Amniotic stem cell (primary cell): ENCODE results near the gene CFAP92.
A peak's percentile ranks its signal among the peaks of the same experiment; 100 is the strongest.

Experiments used
- DNase-seq: peaks from one replicate; lab custom pipeline; 2025; lab: John Stamatoyannopoulos, UW

Gene CFAP92

GRCh38 chr3:128993461-128994172 is at the start of gene CFAP92:
CFAP92 (minus strand) TSS chr3:128994076; CDS start chr3:128993304, 772 bp downstream.
- peak; percentile 26 for DNase-seq

DNA sequence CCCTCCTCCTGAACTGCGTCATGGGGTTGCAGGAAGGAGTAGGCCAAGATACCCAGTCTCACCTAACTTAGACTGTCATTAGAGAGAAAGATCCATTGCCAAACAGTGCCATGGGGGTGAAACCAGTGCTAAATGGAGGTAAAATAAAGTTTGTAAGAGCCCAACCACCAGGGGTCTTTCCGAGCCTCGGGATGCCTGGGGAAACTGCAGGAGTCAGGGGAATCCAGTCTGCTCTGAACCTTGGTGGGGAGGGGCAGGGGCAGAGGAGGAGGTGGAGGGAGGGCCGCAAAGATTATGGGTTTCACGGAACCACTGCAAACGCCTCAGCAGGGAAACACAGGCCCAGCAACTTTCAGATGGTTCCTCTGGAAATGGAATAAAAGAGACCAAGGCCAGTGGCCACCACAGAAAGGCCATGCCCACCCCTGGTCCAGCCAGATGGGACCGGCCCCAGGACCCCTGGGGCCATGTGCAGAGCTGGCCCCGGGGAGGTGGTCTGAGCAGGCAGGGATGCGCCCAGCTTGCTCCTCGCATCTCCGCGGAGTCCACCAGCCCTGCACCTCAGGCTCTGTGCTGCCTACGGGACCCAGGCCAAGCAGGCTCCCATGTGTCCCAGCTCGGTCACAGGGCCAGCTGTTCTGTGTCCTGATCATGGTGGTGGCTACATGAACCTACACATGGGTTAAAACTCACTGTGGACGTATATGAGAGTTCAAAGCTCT is 46.9 kb upstream of the CFAP92 start:
- DNase-seq = no peak

DNA sequence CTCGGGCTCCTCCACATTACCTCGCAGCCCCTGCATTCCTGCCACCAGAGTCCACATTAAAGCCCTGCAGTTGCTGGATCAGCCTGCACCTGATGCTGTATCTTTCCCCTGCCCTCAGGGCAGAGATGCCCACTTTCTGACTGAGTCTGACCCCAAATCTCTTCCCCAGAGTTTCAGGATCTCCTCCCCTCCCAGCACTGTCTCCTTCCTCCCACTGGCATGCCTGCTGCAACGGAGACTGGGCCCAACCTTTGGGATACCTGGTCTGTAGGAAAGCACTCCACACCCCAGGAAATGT is 46.1 kb upstream of the CFAP92 start:
- DNase-seq = no peak

DNA sequence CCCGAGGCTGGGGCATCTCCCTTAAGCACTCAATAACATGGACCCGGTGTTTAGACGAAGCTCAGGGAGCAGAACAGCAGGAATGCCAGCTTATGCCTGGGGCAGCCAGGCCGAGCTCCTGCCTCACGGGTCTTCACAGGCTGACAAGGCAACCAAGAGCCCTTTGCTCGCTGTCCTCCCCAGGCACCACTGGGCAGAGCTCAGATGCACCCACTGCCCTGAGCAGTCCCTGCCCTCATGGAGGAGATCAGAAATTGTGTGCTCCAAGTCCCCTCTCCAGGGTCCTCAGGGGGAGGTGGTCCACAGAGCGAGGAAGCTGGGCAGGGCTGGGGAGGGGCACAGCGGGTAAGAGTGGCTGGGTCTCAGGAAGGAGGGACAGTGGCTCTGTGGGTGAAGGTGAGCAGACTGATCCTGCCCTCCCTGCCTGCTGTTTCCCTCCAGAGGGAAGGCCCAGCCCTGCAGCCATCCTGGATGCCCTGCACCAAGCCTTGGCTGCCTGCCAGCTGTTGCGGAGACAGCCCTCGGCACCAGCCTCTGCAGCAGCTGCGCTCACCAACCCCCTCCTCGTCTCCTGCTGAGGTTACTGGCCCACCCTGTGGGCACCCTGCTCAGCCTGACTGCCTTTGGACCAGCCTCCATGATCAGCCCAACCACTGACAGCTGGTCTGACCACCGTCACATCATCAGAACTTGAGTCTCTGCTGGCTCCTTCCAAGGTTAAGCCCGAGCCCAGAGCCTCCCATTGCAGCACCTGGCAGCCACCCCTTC is 45.6 kb upstream of the CFAP92 start:
- DNase-seq = no peak

- no peak for DNase-seq
Observed at GRCh38 chr3:129038121-129038855, 44.4 kb upstream of the CFAP92 start.

- DNase-seq = no peak
Observed at GRCh38 chr3:129037093-129037419, 43.2 kb upstream of the CFAP92 start.

DNA sequence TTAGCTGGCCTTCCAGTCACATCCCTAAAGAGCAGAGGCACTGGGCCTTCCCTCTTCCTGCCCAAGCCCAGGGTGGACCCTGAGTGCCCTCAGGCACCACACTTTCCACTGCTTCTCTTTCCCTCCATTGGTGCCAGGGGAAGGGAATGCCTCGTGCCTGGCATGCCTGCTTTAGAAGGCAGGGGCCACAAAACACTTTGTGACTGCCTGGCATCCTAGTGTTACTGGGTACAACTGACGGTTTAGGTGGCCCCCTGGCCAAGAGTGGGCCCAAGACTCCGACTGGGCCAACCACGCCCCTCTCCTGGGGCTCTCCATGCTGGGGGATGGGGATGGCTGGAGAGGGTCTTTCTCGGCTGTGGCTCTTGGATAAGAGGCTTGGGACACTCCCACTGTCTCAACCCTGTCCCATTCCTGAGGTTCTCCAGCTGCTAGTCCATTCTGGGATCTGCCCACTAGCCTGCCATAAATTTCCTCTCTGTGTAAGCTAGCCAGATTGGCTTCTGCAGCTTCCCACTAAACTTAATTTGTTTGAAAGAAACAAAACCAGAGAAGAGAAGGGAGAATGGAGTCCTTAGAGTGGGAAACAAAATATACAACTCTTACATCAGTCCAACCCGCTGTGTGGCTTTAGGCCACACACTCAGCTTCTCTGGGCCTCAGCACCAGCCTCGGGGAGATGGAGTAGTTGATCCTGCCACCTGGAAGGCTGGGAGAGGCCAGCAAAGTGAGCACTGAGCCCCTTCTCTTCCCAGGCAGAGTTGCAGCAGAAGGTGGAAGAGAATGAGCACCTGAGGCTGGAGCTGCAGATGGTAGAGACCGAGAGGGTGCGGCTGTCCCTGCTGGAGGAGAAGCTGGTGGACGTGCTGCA is 42.6 kb upstream of the CFAP92 start:
- DNase-seq = no peak

- DNase-seq = no peak
Observed at GRCh38 chr3:129035360-129036221, 41.7 kb upstream of the CFAP92 start.

GRCh38 chr3:129034642-129035041 is 40.8 kb upstream of the CFAP92 start:
- DNase-seq = no peak

- DNase-seq = no peak
Observed at GRCh38 chr3:129033633-129034321, 39.9 kb upstream of the CFAP92 start.

DNA sequence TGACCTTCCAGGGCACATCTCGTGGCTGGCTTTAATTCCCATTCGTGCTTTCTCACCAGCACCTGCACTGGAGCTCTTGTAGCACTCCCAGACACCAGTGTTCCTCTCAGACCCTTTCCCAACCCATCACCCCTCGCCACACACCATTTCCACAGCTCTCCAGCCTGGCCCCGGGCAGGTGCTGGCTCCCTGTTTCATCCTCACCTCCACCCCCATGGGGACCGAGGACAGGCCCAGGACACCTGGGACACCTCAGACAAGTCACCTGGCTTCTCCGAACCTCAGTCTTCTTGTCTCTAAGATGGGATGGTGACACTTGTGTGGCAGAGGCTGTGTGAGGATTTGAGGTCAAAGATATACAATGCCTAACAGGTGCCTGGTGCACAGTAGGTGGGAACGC is 39.3 kb upstream of the CFAP92 start:
- DNase-seq = no peak

DNA sequence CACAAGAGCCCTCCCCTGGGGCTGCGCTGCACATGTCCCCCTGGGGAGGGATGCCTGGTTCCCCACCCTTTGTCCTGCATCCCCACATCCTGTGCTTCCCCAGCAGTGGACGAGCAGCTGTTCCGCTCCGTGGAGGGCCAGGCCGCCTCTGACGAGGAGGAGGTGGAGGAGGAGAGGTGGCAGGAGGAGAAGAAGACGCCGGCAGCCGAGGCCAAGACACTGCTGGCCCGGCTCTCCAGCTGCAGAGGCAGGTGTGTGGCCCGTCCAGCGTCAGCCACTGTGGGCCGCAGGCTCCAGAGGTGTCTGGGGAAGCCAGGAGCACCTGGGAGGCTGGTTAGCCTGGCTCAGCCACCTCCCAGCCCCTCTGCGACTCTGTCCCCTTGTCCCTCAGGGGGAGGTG is 38.8 kb upstream of the CFAP92 start:
- DNase-seq = no peak

DNA sequence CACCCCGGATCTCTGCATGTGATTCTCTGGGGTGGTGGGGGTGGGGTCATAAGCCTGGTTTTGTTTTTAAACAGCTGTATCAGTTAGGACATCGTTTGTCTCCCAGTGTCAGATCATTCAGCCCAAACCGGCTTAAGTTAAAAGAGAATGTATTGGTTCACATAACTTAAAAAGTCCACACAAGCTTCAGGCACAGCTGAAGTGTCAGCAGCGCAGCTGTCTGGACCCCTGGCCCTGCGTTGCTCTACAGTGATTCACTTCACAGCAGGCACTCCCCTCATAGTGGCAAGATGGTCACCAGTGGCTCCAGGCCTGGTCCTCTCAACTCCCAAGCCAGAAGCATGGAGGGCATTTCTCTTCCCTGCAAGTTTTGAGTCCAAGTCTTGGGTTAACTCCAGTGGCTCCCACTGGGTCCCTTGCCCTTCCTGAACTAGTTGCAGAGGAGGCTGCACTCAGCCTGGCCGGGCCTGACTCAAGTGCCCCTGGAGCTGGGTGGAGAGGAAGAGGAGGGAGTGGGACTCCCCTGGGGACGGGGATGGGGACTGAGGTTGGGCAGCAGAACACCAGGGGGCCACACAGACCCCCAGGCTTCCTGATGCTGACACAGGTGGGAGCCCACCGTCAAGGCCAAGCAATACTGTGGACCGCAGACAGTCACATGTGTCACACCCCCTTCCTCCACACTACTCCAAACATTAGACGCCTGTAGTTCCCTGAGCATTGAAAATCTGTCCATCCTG is 37.8 kb upstream of the CFAP92 start:
- no peak for DNase-seq

GRCh38 chr3:129030611-129031010 is 36.7 kb upstream of the CFAP92 start:
- no peak for DNase-seq

- DNase-seq = no peak
Observed at GRCh38 chr3:129028866-129029265, 35.0 kb upstream of the CFAP92 start.

DNA sequence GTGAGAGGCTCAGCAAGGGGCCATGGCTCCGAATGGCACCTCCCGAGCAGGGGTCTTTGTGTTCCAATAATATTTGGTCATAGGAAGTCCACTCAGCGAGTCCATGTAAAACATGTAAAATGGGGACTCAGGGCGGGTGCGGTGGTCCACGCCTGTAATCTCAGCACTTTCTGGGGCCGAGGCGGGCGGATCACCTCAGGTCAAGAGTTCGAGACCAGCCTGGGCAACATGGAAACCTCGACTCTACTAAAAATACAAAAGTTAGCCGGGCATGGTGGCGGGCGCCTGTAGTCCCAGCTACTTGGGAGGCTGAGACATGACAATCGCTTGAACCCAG is 33.6 kb upstream of the CFAP92 start:
- DNase-seq = no peak

- peak; percentile 17 for DNase-seq
Observed at GRCh38 chr3:129026728-129027543, 33.1 kb upstream of the CFAP92 start.

DNA sequence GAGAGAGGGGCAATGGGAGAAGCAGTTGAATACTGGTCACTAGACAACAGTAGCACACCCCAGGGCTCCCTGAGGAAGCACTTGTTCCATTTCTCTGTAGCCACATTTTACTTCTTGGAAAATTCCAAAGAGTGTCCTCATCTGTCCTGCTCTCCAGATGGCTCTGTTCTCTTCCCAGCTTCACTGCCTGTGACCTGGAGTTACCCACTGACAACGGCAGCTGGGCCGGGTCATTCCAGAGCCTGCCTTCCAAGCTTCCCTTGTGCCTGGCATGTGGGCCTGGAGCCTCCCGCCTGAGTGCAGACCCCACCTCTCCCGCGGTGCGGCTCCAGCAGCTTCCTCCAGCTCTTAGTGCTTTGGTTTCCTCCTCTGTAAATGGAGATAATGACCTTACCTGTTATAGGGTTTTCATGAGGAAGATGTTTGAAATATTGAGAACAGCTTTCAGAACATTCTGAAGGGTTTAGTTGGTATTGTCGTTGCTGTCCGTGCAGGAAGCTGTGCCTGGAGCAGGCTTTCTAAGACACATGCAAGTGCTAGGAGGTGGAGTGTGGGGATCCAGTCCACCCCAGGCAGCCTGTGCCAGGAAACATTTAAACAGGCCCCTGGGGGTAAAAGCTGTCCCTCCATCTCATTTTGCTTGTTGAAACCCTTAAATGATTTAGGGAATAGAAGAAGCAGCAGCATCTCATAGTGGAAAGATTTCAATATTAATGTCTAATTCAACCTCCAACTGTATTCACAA is 32.0 kb upstream of the CFAP92 start:
- DNase-seq = no peak
